GM19463 (cell line): ENCODE measurements around the gene RCAN3.
"Not testable (repeated sequence)": the region's sequence is repeated elsewhere in the genome, so short reads cannot be mapped to it uniquely, and the experiment has no call there.

Experiments used
- ATAC-seq: cut with Tn5 transposase; IDR thresholded peaks from one replicate; pipeline ENCODE4 v1.9.1; 2021; ENCODE audit warnings: mild to moderate bottlenecking, moderate library complexity; ENCODE audit not compliant: unreplicated experiment

The RCAN3 gene

GRCh38 chr1:24484199-24484598 is 18.4 kb upstream of the RCAN3 start:
- ATAC-seq = no peak

DNA sequence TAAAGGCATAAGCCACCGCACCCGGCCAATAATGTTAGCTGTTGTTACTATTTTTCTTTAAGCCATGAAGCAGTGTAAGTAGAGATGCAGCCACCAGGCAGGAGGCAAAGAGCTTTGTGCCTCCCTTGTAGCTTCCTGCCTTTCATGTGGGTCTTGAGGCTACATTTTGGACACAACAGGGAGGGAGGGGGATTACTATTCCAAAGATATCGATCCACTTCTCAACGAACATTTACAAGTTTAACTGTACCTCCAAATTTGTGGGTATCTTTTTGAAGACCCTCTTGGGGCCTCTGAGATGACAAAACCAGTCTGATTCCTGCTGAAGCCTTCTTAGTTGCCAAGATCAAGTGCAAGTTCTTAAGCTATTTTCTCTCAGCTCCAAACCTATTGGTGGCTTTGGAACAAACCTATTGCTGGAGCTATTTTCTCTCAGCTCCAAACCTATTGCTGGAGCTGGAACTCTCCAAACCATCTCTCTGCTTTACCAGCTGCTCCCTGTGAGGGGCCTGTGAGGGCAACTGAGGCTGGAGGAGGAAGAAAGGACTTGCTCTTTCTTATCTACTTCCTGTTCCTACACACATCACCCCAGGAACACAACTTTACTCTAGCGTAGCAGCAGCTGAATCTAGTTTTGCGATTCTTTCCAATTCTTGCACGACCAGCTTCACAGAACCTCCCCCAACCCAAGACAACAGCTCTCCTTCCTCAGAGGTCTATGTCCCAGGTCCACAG is 16.1 kb upstream of the RCAN3 start:
- no peak for ATAC-seq

GRCh38 chr1:24487455-24487854 is 15.2 kb upstream of the RCAN3 start:
- ATAC-seq = no peak

DNA sequence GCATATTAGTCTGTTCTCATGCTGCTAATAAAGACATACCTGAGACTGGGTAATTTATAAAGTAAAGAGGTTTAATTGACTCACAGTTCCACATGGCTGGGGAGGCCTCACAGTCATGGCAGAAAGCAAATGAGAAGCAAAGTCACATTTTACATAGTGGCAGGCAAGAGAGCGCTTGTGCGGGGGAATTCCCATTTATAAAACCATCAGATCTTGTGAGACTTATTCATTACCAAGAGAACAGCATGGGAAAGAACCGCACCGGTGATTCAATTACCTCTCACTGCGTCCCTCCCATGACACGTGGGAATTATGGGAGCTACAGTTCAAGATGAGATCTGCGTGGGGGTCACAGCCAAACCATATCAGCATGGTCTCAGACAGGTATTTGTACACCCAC is 14.5 kb upstream of the RCAN3 start:
- ATAC-seq = not testable (repeated sequence)

GRCh38 chr1:24489674-24490073 is 13.0 kb upstream of the RCAN3 start:
- no peak for ATAC-seq

GRCh38 chr1:24490101-24490781 is 12.4 kb upstream of the RCAN3 start:
- ATAC-seq = no peak

DNA sequence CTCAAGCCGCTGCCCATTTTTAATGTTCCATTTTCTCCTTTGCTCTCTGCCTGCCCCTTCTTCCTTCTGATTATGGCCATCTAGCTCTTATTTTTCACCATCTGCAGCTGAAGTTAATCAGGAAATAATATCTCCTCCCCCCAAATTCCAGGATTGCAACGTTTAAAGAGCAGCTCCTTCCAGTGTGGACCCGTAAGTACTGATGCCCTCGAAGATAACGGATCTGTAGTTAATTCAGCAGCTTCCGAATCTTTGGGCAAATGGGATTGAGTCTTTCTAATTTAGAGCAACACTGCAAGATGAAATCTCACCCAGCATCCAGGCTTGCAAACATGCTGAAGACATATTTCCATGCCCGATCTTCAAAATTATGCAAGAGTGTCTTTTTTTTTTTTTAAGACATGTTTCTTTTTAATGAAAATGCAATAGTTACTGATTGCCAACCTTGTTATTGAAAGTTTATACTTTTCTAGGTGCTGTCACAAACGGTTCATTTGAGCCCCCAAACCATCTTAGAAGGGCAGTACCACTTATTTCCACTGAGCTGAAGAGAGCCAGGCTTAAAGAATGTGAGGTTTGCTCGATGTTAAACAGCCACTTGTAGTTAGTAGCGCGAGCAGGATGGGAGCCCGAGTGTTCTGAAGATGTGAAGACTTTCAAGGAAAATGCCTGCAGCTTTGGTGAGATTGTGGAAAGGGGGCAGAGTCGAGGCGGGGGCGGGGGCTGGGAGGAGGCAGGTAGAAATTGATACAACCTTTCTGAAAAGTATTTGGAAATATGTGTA is 10.9 kb upstream of the RCAN3 start:
- no peak for ATAC-seq

GRCh38 chr1:24492935-24493334 is 9.7 kb upstream of the RCAN3 start:
- ATAC-seq = not testable (repeated sequence)

DNA sequence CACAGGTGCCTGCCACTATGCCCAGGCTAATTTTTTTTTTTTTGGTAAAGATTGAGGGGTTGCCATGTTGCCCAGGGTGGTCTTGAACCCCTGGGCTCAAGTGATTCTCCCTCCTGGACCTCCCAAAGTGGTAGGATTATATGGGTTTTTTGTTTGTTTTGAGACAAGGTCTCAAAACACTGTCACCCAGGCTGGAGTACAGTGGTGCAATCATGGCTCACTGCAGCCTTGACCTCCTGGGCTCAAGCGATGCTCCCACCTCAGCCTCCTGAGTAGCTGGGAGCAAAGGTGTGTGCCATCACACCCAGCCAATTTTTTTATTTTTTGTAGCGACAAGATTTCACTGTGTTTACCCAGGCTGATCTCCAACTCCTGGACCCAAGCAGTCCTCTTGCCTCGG is 8.9 kb upstream of the RCAN3 start:
- ATAC-seq = no peak

DNA sequence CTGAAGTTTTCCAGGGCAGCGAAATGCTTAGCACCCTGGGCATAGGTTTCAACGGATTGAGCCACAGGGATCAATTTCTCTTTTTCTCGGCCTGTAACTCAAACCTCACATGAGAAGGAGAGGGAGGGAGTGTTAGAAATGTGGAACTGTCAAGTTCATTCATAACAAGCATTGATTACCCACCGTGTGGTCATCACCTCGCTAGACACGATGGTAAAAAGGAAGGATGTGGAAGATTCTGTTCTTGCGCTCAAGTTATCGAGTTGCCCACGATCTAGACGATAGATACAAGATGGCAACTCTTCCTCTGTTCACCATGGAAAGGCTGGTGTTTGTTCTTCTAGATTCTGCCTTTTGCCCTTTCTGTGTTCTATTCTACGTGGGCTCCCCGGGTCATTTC is 4.0 kb upstream of the RCAN3 start:
- no peak for ATAC-seq

DNA sequence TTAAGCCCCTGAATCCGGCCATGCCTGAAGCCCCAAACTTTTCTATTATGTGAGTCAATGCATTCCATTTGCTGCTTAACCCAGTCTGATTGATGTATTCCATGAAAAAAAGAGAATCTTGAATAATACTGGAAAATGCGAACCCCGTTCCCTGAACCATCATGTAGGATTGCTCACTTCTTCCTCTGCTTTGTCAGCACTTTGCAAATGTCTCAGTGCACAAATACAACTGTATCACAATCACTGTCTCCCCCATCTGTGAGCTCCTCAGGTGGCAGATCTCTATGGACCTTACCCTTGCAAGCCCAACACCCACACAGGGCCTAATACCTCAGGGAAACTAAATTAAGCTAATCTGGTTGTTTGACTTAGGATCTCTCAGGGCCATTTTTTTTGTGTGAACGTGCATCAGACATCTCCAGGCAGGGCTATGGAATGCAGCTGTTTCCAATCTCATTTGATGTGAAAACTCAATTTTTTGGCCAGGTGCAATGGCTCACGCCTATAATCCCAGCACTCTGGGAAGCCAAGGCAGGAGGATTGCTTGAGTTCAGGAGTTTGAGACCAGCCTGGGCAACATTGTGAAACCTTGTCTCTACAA is 2.1 kb upstream of the RCAN3 start:
- no peak for ATAC-seq

DNA sequence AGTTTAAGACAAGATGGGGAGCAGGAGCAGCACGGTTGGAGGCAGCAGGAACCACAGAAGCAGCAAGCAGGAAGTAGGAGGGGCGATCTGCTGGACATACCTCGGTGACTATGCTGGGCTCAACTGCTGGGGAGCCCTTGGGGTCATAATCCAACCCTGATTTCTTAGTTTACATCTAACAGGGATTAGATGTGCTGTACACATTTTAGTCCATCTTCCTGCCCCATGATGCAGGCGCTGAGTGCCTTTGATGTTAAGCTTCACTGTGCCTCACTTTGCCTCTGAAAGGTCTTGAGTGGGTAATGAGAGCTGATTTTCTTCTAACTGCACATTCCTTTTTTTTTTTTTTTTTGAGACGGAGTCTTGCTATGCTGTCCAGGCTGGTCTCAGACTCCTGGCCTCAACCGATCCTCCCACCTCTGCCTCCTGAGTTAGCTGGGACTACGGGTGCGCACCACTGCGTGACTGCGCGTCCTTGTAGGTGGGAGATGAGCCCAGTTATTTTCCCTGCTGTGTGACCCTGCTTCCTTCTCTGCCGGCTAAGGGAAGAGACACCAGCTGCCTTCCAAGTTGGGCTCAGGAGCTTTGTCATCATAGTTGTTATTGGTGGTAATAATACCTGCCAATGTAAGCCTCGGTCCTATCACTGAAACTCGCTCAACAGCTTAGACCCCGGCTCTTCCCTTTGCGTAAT is 1.1 kb upstream of the RCAN3 start:
- ATAC-seq = no peak

- ATAC-seq = no peak
Measured at GRCh38 chr1:24502065-24502708, 449 bp upstream of the RCAN3 start.

GRCh38 chr1:24503059-24503751 is 569 bp downstream of the RCAN3 start:
- ATAC-seq = no peak

DNA sequence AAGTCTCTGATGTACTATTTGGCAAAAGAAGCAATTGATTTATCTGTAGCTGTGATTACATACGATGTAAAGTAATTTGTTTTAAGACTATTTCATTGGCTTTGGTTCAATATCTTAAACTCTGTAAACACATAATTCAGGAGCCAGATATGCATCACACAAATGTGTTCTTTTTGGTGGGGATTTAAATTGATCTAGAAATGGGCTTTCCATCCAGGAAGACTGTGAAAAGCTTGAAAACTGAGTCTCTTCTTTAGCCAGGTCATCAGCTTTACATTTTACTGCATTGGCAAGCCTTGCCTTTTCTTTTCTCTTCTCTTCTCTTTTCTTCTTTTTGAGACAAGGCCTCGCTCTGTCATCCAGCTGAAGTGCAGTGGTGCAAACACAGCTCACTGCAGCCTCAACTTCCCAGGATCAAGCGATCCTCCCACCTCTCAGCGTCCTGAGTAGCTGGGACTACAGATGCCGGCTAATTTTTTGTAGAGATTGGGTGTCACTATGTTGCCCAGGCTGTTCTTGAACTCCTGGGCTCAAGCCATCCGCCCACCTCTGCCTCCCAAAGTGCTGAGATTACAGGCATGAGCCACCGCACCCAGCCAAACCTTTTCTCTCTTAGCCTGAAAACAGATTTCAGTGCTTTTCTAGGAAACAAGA is 1.4 kb downstream of the RCAN3 start:
- no peak for ATAC-seq

DNA sequence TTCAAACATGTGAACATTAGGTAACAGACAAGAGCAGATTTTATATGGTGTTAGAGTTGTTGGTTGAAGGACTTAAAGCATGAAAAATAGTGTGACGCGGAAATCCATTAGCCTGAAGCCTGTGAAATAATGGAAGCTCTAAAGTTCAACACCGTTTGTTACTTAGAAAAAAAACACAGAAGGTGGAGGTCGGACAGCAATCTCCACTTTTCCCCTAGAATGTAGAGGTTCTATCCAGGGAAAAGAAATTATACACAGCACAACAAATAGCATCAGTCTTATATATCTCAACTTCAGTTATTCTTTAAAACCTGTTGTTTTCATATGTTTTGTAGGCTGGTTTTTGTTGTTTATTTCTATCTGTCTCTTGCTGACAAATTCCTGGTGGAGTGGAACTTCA is 1.9 kb downstream of the RCAN3 start:
- ATAC-seq = no peak

DNA sequence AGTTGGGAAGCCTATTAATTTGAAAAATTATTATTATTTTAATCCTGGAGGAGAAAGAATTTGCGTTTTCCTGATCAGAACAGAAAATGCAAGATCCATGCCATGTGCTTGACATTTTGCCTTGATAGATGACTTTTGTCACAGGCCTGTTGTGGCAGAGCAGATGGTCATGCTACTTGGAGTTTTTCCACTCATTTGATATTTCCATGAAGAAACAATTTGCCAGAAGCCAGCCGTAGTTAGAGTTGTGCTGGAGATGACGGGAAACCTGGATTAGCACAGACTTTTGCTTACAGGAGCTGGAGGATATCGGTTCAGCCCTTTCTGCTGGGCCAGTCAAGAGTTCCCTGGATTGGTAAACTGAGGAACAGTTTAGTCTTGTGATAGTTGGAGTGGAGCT is 3.2 kb downstream of the RCAN3 start:
- ATAC-seq = no peak

GRCh38 chr1:24506691-24507381 is 4.2 kb downstream of the RCAN3 start:
- ATAC-seq = no peak

- ATAC-seq = no peak
Measured at GRCh38 chr1:24507405-24507804, 4.8 kb downstream of the RCAN3 start.
